Fibroblast of pulmonary artery (primary cell): ENCODE data around the gene LPP.

Experiments
- DNase-seq: peaks from one replicate; pipeline ENCODE4 v3.0.0-alpha.2; 2010; ENCODE audit warnings: low read depth
- H3K4me3 ChIP-seq: replicated peaks from 2 replicates; pipeline ENCODE4 v1.5.1; 2011; ENCODE audit warnings: low read depth, mild to moderate bottlenecking, control low read depth, low read length, moderate library complexity
- CTCF ChIP-seq: IDR thresholded peaks from 2 replicates; pipeline ENCODE4 v1.5.1; 2011; ENCODE audit warnings: mild to moderate bottlenecking, control low read depth, low read length, inconsistent platforms; ENCODE audit errors: missing control alignments

LPP gene

GRCh38 chr3:188707381-188708288 lies 553.7 kb downstream of the LPP start:
- no peak overlapping the region for H3K4me3 ChIP-seq
- no peak for TF ChIP-seq CTCF
- DNase-seq: peak; percentile 64

- DNase-seq: no peak
- H3K4me3 ChIP-seq: no peak overlapping the region
- TF ChIP-seq CTCF: no peak
These were observed 557.9 kb downstream of the LPP start for GRCh38 chr3:188711881-188712247.

- DNase-seq: peak; percentile 72
- no peak overlapping the region for H3K4me3 ChIP-seq
- TF ChIP-seq CTCF: no peak
These were observed 558.4 kb downstream of the LPP start for GRCh38 chr3:188712248-188712924.

GRCh38 chr3:188712991-188713390 lies 559.0 kb downstream of the LPP start:
- H3K4me3 ChIP-seq: no peak overlapping the region
- no peak for DNase-seq
- TF ChIP-seq CTCF: no peak

GRCh38 chr3:188719545-188719944 lies 565.6 kb downstream of the LPP start:
- TF ChIP-seq CTCF: no peak
- no peak overlapping the region for H3K4me3 ChIP-seq
- no peak for DNase-seq

GRCh38 chr3:188720215-188720614 lies 566.3 kb downstream of the LPP start:
- TF ChIP-seq CTCF: no peak
- no peak for DNase-seq

More at GRCh38 chr3:188720215-188720614, 566.3 kb downstream of the LPP start:
- H3K4me3 ChIP-seq: no peak overlapping the region
